NCI-H146 (cell line): ENCODE data around the gene SPIRE2.
"Not testable (repeated sequence)": the region's sequence is repeated elsewhere in the genome, so short reads cannot be mapped to it uniquely, and the experiment has no call there.

Experiments used
- DNase-seq: peaks from one replicate; lab custom pipeline; 2025; lab: John Stamatoyannopoulos, UW

The SPIRE2 gene

GRCh38 chr16:89869911-89870310 lies 41.6 kb downstream of the SPIRE2 start:
- no peak for DNase-seq

GRCh38 chr16:89870440-89870839 lies 42.2 kb downstream of the SPIRE2 start:
- no peak for DNase-seq

- no peak for DNase-seq
Observed at GRCh38 chr16:89871895-89872294, 43.6 kb downstream of the SPIRE2 start.

- peak; percentile 80 for DNase-seq
Observed at GRCh38 chr16:89873109-89873971, 45.1 kb downstream of the SPIRE2 start, which contains the start of gene TCF25. Gene TCF25, plus strand, starts transcription at chr16:89873592. Its CDS starts 76 bp downstream, at chr16:89873668.

GRCh38 chr16:89873972-89874689 lies 45.9 kb downstream of the SPIRE2 start:
- peak; percentile 83 for DNase-seq

GRCh38 chr16:89879123-89879522 lies 50.8 kb downstream of the SPIRE2 start:
- DNase-seq, result not testable (repeated sequence)

- DNase-seq, result no peak
Observed at GRCh38 chr16:89880477-89881367, 52.4 kb downstream of the SPIRE2 start.

- no peak for DNase-seq
Observed at GRCh38 chr16:89881368-89881730, 53.1 kb downstream of the SPIRE2 start.

- no peak for DNase-seq
Observed at GRCh38 chr16:89883346-89884040, 55.2 kb downstream of the SPIRE2 start.

GRCh38 chr16:89884041-89884421 lies 55.8 kb downstream of the SPIRE2 start:
- no peak for DNase-seq

GRCh38 chr16:89887243-89887642 lies 59.0 kb downstream of the SPIRE2 start:
- DNase-seq, result no peak

GRCh38 chr16:89890200-89890599 lies 61.9 kb downstream of the SPIRE2 start:
- no peak for DNase-seq

- DNase-seq, result no peak
Observed at GRCh38 chr16:89890886-89891657, 62.8 kb downstream of the SPIRE2 start.

GRCh38 chr16:89892055-89892630 lies 63.9 kb downstream of the SPIRE2 start:
- DNase-seq, result no peak

- DNase-seq, result no peak
Observed at GRCh38 chr16:89892635-89893034, 64.4 kb downstream of the SPIRE2 start.

- DNase-seq, result no peak
Observed at GRCh38 chr16:89893642-89894548, 65.6 kb downstream of the SPIRE2 start.

- DNase-seq, result no peak
Observed at GRCh38 chr16:89895482-89896250, 67.4 kb downstream of the SPIRE2 start.

GRCh38 chr16:89897204-89897603 lies 68.9 kb downstream of the SPIRE2 start:
- DNase-seq, result no peak
